Activated B cell treated with CpG ODN at 0.5 μM for 24 hours (primary cell): ENCODE results near the gene S100A3. TPM values are rescaled to one million over a fixed set of nuclear protein-coding genes. Genes with fewer than 3 reads are reported as not detected.

Source experiments
- ATAC-seq: fragments of 200-7000 bp; cut with Tn5 transposase; one replicate; pipeline ENCODE4 v1.10.0; 2021; ENCODE audit warnings: low read depth, mild to moderate bottlenecking, moderate library complexity
- CTCF ChIA-PET: fragments of 350-600 bp; sonication (Branson Sonifier 250); formaldehyde crosslinking; loops from one replicate; lab custom pipeline; 2021; ENCODE audit warnings: antibody characterized with exemption; lab: Charles Lee
- POLR2A ChIA-PET: fragments of 350-600 bp; sonication (Branson Sonifier 250); formaldehyde crosslinking; loops from one replicate; lab custom pipeline; 2021; ENCODE audit warnings: antibody characterized with exemption; lab: Charles Lee
- DNase-seq: peaks from one replicate; pipeline ENCODE4 v3.0.0; 2022
- H3K27ac Mint-ChIP-seq: one replicate; pipeline ENCODE4 v1.8.0; 2020; ENCODE audit warnings: mixed read lengths
- H3K27me3 Mint-ChIP-seq: one replicate; pipeline ENCODE4 v1.8.0; 2021; ENCODE audit warnings: mixed read lengths
- H3K36me3 Mint-ChIP-seq: one replicate; pipeline ENCODE4 v1.8.0; 2021; ENCODE audit warnings: low read depth, mixed read lengths
- H3K4me1 Mint-ChIP-seq: one replicate; pipeline ENCODE4 v1.8.0; 2021; ENCODE audit warnings: mixed read lengths
- H3K4me3 Mint-ChIP-seq: one replicate; pipeline ENCODE4 v1.8.0; 2020; ENCODE audit warnings: mild to moderate bottlenecking, mixed read lengths
- H3K9me3 Mint-ChIP-seq: one replicate; pipeline ENCODE4 v1.8.0; 2020; ENCODE audit warnings: mixed read lengths
- intact Hi-C: fragments of 100-400 bp; cut with micrococcal nuclease; formaldehyde crosslinking; loops from one replicate; pipeline ENCODE4 v1.15.1; 2024
- total RNA-seq: library from RNA; stranded (reverse); gene quantifications from 2 replicates; pipeline ENCODE4 v1.2.3, GENCODE V29; 2022
- TF ChIP-seq, protein P1 (sequence below): fragments of 200-600 bp; IDR thresholded peaks from one replicate; pipeline ENCODE4 v1.8.0; 2022; ENCODE audit warnings: antibody characterized with exemption, mild to moderate bottlenecking

S100A3 gene
- total RNA-seq, 1 donor from 2014 or later, result not detected

DNA sequence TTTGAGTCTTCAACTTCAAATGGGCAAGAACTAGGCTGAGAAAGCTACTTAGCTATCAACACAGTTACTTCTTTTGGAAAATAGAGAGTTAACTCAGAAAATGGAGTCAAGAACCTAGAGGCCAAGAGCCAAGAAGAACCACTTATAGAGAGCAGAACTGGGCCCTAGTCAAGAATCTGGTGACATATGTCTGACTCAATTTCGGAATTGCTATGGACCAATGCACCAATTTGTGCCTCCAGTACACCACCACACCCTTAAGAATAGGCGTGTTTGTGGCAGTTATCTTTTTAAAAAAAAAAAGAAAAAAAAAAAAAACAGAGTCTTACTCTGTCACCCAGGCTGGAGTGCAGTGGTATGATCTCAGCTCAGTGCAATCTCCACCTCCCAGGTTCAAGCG lies 8.8 kb upstream of the S100A3 start:
- H3K9me3 Mint-ChIP-seq, result no peaks in the 10 kb centered on the region
- intact Hi-C loops, result no loop called here
- H3K27ac Mint-ChIP-seq, result no peak overlapping the region
- H3K27me3 Mint-ChIP-seq, result no peaks in the 10 kb centered on the region
- TF ChIP-seq, protein P1, sequence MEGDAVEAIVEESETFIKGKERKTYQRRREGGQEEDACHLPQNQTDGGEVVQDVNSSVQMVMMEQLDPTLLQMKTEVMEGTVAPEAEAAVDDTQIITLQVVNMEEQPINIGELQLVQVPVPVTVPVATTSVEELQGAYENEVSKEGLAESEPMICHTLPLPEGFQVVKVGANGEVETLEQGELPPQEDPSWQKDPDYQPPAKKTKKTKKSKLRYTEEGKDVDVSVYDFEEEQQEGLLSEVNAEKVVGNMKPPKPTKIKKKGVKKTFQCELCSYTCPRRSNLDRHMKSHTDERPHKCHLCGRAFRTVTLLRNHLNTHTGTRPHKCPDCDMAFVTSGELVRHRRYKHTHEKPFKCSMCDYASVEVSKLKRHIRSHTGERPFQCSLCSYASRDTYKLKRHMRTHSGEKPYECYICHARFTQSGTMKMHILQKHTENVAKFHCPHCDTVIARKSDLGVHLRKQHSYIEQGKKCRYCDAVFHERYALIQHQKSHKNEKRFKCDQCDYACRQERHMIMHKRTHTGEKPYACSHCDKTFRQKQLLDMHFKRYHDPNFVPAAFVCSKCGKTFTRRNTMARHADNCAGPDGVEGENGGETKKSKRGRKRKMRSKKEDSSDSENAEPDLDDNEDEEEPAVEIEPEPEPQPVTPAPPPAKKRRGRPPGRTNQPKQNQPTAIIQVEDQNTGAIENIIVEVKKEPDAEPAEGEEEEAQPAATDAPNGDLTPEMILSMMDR, result no peak
- no peak overlapping the region for H3K4me3 Mint-ChIP-seq
- ChIA-PET POLR2A (interaction anchor here (0.7 to 1.2 kb wide), 2 partner anchors 8 to 102 kb away, joined by 3 to 4 read pairs; no protein-coding TSS in a partner anchor), CTCF (interaction anchor here (1.2 kb wide), 1 partner anchor 25 kb away, joined by 3 read pairs; no protein-coding TSS in a partner anchor)
- H3K4me1 Mint-ChIP-seq, result no peaks in the 10 kb centered on the region
- no peaks in the 10 kb centered on the region for H3K36me3 Mint-ChIP-seq
- no peak for DNase-seq
- ATAC-seq, result no peak

DNA sequence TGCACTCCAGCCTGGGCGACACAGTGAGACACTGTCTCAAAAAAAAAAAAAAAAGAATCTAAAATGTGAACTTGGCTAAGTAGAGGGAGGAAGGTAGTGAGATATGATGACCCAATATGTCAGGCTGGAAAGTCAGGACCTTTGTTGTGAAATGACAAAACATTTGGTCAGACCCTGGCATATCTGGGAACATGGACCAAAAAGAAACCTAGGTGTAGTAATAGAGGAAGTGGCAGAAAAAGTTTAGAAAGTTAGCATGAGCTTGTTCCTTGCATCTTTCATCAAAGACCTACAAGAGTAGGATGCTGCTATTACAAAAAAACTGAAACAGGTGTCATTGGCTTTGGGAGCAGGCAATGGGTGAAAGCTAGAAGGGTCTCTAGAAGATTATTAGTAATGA lies 7.3 kb upstream of the S100A3 start:
- intact Hi-C loops, result no loop called here
- Mint-ChIP-seq H3K36me3 (no peaks in the 10 kb centered on the region), H3K4me3 (no peak overlapping the region), H3K27me3 (no peaks in the 10 kb centered on the region), H3K4me1 (no peaks in the 10 kb centered on the region), H3K27ac (no peak overlapping the region), H3K9me3 (no peaks in the 10 kb centered on the region)
- ChIA-PET POLR2A (no interaction called here), CTCF (interaction anchor here (1.2 kb wide), 1 partner anchor 25 kb away, joined by 3 read pairs; no protein-coding TSS in a partner anchor)
- ATAC-seq (no peak), DNase-seq (no peak)
- TF ChIP-seq, protein P1, result no peak

DNA sequence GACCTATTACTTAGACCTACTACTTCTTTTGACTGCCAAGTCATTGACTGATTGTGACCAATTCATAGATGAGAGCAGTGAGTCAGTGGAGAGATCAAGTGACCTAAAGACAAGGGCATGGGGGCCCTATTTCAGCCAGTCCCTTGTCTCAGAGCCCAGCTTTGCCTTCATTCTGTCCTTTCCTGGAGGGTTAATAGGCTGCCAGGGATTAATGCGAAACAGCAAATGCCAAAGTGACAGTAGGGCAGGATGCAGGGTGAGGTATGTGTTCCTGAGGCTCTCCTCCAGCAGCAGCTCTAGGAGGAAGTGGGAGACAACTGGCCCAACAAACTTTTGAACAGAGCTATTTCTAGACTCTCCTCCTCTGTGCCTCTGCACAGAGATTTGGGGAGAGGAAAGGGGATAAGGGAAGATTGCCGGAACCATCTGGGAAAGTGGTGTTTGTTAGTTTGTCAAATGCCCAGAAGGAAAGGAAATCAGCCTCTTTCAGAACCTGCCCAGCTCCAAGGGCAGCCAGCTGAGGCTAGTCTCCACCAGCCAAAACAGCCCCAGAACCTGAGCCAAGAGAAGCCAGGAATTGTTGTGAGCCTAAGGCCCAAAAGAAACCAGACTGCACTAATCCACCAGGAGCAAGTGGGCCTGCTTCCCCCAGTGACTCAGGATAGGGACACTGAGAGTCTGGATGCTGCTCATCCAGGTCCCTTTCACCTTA lies 4.9 kb upstream of the S100A3 start:
- no peaks in the 10 kb centered on the region for H3K36me3 Mint-ChIP-seq
- peaks cover 5% of the 10 kb centered on the region for H3K27me3 Mint-ChIP-seq
- ATAC-seq, result no peak
- H3K9me3 Mint-ChIP-seq, result no peaks in the 10 kb centered on the region
- TF ChIP-seq, protein P1, result no peak
- no peak overlapping the region for H3K27ac Mint-ChIP-seq
- no peak for DNase-seq
- POLR2A ChIA-PET, result interaction anchor here (1.6 to 2.1 kb wide), 2 partner anchors 8 to 12 kb away, joined by 5 to 10 read pairs; partner anchors contain the start of gene S100A4
- CTCF ChIA-PET, result interaction anchor here (1.4 kb wide), 1 partner anchor 18 kb away, joined by 3 read pairs; no protein-coding TSS in a partner anchor
- intact Hi-C loops, result no loop called here
- H3K4me1 Mint-ChIP-seq, result peaks cover 4% of the 10 kb centered on the region
- H3K4me3 Mint-ChIP-seq, result no peak overlapping the region

DNA sequence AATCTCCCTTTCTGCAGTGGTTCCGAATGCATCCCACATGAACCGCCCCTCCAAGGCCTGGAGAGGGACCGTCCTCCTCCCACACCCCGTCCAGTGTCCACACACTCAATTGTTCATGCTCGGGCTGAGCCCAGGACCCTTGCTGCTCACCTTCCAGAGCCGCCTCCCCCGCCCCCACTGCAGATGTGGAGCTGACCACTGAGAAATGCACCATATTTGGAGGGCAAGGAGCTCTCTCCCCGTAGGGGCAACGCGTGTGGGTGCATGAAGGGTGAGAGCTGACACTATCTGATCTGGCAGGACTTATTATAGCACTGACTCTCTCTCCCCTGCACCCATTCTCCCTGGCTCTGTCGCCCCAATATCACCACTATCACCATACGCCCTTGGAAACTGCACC lies 4.0 kb upstream of the S100A3 start:
- DNase-seq (no peak), ATAC-seq (no peak)
- no peaks in the 10 kb centered on the region for H3K36me3 Mint-ChIP-seq
- no peaks in the 10 kb centered on the region for H3K9me3 Mint-ChIP-seq
- peaks cover 4% of the 10 kb centered on the region for H3K4me1 Mint-ChIP-seq
- H3K27ac Mint-ChIP-seq, result no peak overlapping the region
- TF ChIP-seq, protein P1, result no peak
- POLR2A ChIA-PET, result interaction anchor here (0.8 to 1.6 kb wide), 3 partner anchors 12 to 14 kb away, joined by 3 to 5 read pairs (median 3); partner anchors contain the start of gene S100A5
- peaks cover 5% of the 10 kb centered on the region for H3K27me3 Mint-ChIP-seq
- intact Hi-C loops, result no loop called here
- no peak overlapping the region for H3K4me3 Mint-ChIP-seq
- CTCF ChIA-PET, result no interaction called here

DNA sequence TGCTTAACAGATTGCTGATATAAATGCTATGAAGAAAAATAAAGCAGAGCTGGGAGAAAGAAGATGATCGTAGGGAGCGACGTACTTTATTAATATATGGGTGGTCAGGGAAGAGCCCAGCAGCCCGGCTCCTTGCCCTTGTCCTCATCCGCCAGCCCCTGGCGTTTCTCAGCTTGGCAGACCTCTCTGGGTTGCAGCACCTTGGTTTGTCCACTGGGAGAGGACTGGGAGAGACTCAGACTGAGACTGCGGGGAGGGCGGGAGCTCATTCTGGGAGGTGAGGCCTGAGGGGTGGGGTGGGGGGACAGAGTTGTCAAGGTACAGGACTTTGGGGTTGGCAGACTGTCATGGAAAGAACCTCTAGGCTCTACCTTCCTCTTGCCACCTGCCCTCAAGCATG lies 3.3 kb upstream of the S100A3 start:
- Mint-ChIP-seq H3K4me3 (no peak overlapping the region), H3K4me1 (peaks cover 4% of the 10 kb centered on the region), H3K27ac (no peak overlapping the region), H3K9me3 (no peaks in the 10 kb centered on the region), H3K27me3 (peaks cover 5% of the 10 kb centered on the region), H3K36me3 (no peaks in the 10 kb centered on the region)
- POLR2A ChIA-PET, result interaction anchor here (0.8 to 1.5 kb wide), 4 partner anchors 11 to 81 kb away, joined by 3 to 5 read pairs (median 4); partner anchors contain the start of genes CHTOP, S100A2 and S100A5
- no peak for ATAC-seq
- intact Hi-C loops, result no loop called here
- CTCF ChIA-PET, result interaction anchor here (0.6 kb wide), 1 partner anchor 41 kb away, joined by 3 read pairs; no protein-coding TSS in a partner anchor
- TF ChIP-seq, protein P1, result no peak
- DNase-seq, result no peak
